ENCODE results near the gene ZNHIT3.

Gene ZNHIT3

DNA sequence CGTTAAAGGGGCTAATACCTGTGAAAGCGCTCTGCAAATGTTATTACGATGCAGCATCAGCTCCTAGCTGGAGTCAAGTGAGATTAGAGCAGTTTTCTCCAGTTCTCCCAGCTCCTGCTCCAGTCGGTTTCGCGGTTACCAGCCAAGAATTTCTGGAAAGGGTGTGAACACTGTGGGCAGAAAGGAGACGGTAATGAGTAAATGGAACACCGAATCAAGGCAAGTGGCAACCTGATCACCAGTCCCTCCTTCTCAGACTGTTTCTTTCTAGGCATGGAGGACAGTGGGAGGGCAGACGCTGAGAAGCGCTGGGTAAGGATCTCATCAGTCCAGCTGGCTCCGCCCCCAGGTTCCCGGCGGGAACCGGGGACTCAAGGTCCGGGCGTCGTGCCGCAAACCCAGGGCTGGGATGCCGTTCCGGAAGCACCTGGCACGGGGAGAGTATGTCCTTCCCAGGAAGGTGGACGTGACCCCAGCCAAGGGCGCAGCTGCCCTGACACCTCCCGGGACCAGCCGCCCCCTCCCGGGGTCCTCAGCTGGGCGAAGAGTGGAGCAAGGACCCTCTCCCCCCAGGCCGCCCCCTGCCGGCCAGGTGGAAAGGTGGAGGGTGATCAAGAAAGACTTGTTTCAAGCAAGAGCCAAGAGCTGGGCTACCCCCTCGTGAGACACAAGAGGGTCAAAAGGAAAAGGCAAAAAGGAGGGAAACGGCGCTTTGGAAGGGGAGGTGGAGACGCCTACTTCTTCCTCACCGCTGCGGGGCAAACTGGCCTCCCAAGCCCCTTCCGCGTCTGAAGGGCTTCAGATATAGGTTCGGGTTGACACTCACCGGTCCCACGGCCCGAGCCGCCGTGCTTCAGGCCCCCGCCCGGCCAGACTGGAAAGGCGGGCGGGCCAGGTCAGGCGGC is 47.7 kb downstream of the ZNHIT3 start:
- H3K4me3 ChIP-seq: peak overlapping the region; percentile 61
- no peaks in the 10 kb centered on the region for H3K27me3 ChIP-seq (ENCODE audit: low read depth)
- peaks cover 69% of the 10 kb centered on the region for H3K36me3 ChIP-seq (replicated peaks)
- 0 out of 2 replicates have a peak, but pooled peaks cover 4% of the 10 kb centered on the region for H3K9me3 ChIP-seq
- DNase-seq (ENCODE audit: low spot score in 2 of 2): peak; percentile 62 to 87
- peaks cover 12% of the 10 kb centered on the region for H3K4me1 ChIP-seq
- in situ Hi-C loops (cut with MboI; ENCODE audit: low sequenced_read_pairs): no loop called here

DNA sequence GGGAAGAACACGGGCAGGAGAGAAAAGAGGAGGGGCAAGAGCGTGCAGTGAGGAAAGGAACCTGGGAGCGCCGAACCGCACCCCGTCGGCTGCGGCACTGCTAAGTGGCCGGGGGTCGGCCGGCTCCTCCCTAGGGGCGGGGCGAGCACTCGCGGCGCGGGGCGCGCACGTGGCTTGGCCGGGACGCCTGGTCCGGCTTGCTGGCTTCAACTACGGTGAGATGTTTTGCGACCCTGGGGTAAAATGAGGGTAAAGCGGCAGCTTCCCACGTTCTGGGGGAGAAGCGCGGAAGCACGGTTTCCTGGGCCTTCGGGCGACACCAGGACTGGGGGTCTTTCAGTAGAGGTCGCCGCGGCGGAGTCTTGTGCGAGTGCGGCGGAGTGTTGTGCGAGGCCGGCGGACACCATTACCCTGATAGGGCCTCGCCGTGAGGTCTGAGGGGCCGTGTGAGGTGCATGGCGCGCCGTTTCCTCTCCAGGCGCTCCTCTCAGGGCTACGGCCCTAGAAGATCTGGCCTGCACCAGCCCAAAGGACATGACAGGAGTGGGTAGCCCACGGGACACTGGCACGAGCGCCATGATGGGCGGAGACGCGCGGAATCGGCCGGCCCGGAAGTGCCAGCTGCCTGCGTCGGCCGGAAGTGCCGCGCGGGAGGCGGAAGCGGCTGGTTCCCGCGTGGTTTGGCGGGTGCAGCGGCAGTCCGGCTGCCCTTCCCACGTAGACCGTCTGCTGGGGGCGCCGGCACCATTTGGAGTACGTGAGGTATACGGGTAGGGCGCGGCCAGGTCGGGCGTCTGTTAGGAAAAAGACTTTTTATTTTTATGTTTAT is 48.6 kb downstream of the ZNHIT3 start, which contains the start of the genes MYO19 and PIGW:
Gene MYO19 (minus strand): TSS at position 29 of the 829 bp plus-strand sequence. CDS start 2,330 bp downstream, outside the sequence.
Gene PIGW (plus strand): TSS at position 148 of the 829 bp plus-strand sequence. CDS start 2,115 bp downstream, outside the sequence.
- peak; percentile 92 to 95 for DNase-seq (ENCODE audit: low spot score in 2 of 2)
- H3K4me1 ChIP-seq: peaks cover 12% of the 10 kb centered on the region
- in situ Hi-C loops (cut with MboI; ENCODE audit: low sequenced_read_pairs): no loop called here

DNA sequence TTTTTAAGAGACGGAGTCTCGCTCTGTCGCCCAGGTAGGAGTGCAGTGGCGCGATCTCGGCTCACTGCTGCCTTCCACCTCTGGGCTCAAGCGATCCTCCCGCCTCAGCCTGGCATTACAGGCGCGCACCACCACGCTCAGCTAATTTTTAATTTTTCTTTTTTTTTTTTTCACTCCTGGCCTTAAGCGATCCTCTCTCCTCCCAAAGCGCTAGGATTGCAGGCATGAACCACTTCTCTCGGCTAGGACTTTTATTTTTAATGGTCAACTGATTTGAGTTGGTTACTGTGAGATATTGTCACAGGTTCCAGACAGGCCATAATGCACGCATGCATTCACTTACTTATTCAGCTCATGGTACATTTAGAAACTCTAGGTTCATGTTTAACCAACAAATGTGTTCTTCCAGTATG is 49.2 kb downstream of the ZNHIT3 start:
- in situ Hi-C loops (cut with MboI; ENCODE audit: low sequenced_read_pairs): no loop called here
- H3K36me3 ChIP-seq (replicated peaks): peaks cover 59% of the 10 kb centered on the region

More for the DNA sequence above, 48.6 kb downstream of the ZNHIT3 start, which contains the start of the genes MYO19 and PIGW:
- Histone ChIP-seq H3K27me3 (ENCODE audit: low read depth) (no peaks in the 10 kb centered on the region), H3K4me3 (peak within 1 kb of the TSS; percentile 61), H3K9me3 (0 out of 2 replicates have a peak, but pooled peaks cover 4% of the 10 kb centered on the region), H3K36me3 (replicated peaks) (peaks cover 61% of the 10 kb centered on the region)

DNA sequence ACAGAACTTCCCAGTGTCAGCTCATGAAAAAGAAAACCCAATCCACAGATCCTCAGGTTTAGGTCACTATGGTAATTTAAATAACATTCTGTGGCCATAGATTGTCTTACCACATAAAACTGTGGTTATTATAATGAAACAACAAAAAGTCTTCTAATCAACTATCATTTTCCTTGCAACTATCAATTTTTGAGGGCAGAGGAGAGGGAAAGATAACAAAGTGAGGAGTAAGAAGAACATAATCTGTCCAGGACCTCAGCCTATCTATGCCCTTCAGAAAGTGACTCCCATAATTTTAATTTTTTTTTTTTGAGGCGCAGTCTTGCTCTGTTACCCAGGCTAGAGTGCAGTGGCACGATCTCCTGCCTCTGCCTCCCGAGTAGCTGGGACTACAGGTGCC is 54.2 kb downstream of the ZNHIT3 start:
- H3K27me3 ChIP-seq (ENCODE audit: low read depth): no peaks in the 10 kb centered on the region
- no peak overlapping the region for H3K4me3 ChIP-seq
- DNase-seq (ENCODE audit: low spot score in 2 of 2): no peak
- H3K9me3 ChIP-seq: 0 out of 2 replicates have a peak, but pooled peaks cover 4% of the 10 kb centered on the region
- in situ Hi-C loops (cut with MboI; ENCODE audit: low sequenced_read_pairs): no loop called here
- peaks cover 12% of the 10 kb centered on the region; the same call in 1 of the 2 replicates for H3K4me1 ChIP-seq
- peaks cover 31% of the 10 kb centered on the region for H3K36me3 ChIP-seq (replicated peaks)

More for the DNA sequence above, 49.2 kb downstream of the ZNHIT3 start:
- H3K27me3 ChIP-seq (ENCODE audit: low read depth): no peaks in the 10 kb centered on the region
- peak overlapping the region; percentile 61 for H3K4me3 ChIP-seq
- no peak for DNase-seq (ENCODE audit: low spot score in 2 of 2)
- peaks cover 12% of the 10 kb centered on the region for H3K4me1 ChIP-seq
- 0 out of 2 replicates have a peak, but pooled peaks cover 4% of the 10 kb centered on the region for H3K9me3 ChIP-seq

DNA sequence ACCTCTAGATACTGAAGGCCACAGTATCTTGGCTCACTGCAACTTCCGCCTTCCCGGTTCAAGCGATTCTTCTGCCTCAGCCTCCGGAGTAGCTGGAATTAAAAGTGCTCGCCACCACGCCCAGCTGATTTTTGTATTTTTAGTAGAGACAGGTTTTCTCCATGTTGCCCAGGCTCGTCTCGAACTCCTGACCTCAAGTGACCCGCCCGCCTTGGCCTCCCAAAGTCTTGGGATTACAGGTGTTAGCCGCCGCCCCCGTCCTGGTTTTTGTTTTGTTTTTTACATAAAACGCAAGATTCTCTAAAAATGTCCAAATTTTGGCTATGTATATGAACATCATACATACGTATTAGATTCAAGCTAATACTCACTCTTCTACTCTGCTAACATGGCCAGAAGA is 56.3 kb downstream of the ZNHIT3 start:
- no peaks in the 10 kb centered on the region for H3K27me3 ChIP-seq (ENCODE audit: low read depth)
- peaks cover 20% of the 10 kb centered on the region for H3K4me1 ChIP-seq
- H3K36me3 ChIP-seq (replicated peaks): peaks cover 32% of the 10 kb centered on the region
- H3K9me3 ChIP-seq: no peaks in the 10 kb centered on the region
- no peak overlapping the region for H3K4me3 ChIP-seq
- in situ Hi-C loops (cut with MboI; ENCODE audit: low sequenced_read_pairs): no loop called here
- DNase-seq (ENCODE audit: low spot score in 2 of 2): no peak

DNA sequence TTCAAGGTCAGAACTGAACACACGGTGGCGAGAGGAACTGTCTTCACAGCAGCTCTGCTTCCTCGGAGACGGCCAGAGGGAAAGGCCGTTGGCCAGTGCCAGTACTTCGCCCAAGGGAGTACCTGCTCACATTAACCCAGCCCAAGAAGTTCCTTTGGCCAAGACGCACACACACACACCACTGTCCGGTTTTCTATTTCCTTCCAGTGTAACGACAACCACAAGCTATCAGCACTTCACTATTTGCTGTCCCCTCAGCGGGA is 57.5 kb downstream of the ZNHIT3 start:
- no peaks in the 10 kb centered on the region for H3K27me3 ChIP-seq (ENCODE audit: low read depth)
- in situ Hi-C loops (cut with MboI; ENCODE audit: low sequenced_read_pairs): no loop called here
- peak overlapping the region; percentile 98 for H3K4me3 ChIP-seq
- peaks cover 19% of the 10 kb centered on the region for H3K36me3 ChIP-seq (replicated peaks)
- DNase-seq (ENCODE audit: low spot score in 2 of 2): peak; percentile 49 to 60
- no peaks in the 10 kb centered on the region for H3K9me3 ChIP-seq
- peaks cover 26% of the 10 kb centered on the region for H3K4me1 ChIP-seq

DNA sequence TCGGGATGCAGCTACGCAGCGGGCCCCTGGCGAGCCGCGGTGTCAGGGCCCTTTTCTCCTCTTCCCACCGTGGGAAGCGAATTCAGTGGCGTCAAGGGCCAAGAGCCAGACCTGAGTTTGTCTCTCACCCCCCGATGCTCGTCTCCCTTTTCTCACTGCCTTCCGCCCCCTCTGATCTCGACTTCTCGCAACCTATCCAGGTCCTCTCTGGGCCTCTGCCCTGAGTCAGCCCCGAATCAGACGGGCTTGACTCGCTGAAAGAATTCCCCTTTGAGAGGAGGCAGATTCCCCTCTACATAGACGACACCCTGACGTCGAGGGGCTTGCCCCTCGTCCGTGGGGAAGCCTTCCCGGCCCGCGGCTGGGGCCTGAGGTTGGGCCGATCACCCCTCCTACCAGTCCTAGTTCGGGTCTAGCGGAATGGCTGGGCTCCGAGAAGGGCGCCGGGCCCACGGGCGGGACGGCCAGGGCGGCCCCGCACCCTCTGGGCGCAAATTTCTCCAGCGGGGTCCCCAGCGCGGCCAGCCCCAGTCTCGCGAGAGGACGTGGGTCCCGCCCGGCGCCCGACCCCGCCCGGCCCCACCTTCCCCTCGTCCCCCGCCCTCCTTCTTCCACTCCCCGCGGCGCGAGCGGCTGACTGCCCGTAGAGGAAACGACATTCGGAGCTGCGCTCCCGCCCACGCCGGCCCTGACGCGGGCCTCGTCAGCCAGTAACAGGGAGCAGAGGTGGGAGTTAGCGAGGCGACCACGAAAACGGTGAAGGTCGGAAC is 58.0 kb downstream of the ZNHIT3 start, which contains the start of gene GGNBP2:
Gene GGNBP2 (plus strand): TSS at position 613 of the 770 bp plus-strand sequence. CDS start 806 bp downstream, outside the sequence.
- DNase-seq (ENCODE audit: low spot score in 2 of 2): peak; percentile 80 to 96
- in situ Hi-C loops (cut with MboI; ENCODE audit: low sequenced_read_pairs): no loop called here
- peaks cover 26% of the 10 kb centered on the region for H3K4me1 ChIP-seq
- no peaks in the 10 kb centered on the region for H3K27me3 ChIP-seq (ENCODE audit: low read depth)
- H3K4me3 ChIP-seq: peak within 1 kb of the TSS; percentile 98
- H3K36me3 ChIP-seq (replicated peaks): peaks cover 16% of the 10 kb centered on the region
- H3K9me3 ChIP-seq: no peaks in the 10 kb centered on the region

DNA sequence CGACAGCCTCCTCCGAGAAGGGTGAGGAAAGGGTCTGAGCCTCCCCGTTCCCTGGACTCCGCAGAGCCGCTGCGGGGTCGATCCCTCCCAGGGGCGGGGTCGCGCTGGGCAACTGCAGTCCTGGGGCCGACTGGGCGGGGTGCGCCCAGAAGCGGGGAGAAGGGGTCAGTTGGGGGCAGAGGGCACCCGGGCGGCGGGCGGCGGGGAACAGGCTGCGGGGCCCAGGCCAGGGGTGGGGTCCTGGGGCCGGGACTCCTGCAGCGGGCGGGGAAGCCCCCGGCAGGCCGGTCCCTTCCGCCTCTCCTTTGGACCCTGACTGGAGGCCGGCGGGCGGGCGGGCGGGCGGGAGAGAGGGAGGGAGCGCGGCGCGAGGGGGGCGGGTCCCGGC is 58.6 kb downstream of the ZNHIT3 start:
- H3K4me3 ChIP-seq: peak overlapping the region; percentile 98
- peaks cover 26% of the 10 kb centered on the region for H3K4me1 ChIP-seq
- in situ Hi-C loops (cut with MboI; ENCODE audit: low sequenced_read_pairs): no loop called here
- H3K9me3 ChIP-seq: no peaks in the 10 kb centered on the region
- no peaks in the 10 kb centered on the region for H3K27me3 ChIP-seq (ENCODE audit: low read depth)
- peaks cover 16% of the 10 kb centered on the region for H3K36me3 ChIP-seq (replicated peaks)
- DNase-seq (ENCODE audit: low spot score in 2 of 2): no peak

All from HAP-1 (cell line).